ENCODE data around the gene USP25.

The USP25 gene

DNA sequence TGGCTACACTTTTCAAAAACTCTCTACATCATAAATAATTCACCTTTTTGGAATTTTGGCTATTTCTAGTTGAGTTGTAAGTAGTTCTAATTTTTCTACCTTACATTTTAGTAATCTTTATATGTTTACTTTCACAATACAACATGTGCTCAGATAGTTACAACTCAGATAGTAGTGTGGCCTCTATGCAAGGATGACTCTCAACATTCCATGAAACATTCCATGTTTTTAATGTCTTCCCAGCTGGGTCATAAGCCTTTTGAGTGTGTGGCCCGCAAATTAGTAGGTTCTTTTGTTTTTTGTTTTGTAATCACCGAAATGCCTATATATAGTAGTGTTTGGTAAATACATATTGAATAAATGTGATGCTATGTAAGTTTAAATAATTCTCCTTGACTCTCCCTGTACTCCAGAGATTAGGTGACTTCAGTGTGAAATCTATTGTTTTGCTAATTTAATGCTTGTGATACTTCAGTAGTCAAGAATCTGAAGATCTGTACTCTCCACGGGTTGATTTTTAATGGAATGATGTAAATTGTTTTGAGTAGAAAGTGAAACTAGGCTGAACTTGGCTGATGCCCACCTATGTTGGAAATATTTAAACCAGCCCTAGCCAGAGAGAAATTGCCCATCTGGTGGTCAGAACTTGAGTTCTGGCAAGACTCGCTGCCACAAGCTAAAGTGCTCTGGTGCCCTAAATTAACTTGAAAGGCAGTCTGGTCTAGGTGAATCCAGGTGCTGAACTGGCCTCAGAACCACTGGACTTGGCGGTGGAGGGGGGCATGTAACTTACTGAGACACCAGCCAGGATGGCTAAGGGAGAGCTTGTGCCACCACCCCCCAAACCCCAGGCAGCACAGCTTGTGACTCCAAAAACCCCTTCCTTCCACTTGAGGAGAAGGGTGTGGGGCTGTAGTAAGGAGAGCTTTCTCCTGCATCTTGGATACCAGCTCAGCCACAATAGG lies 165.6 kb downstream of the USP25 start:
- no peak for DNase-seq
- Histone ChIP-seq H3K14ac (ENCODE audit: low read length) (no peak overlapping the region), H3K9me3 (ENCODE audit: insufficient read depth, low read depth, low read length) (peaks cover 5% of the 10 kb centered on the region), H3K18ac (ENCODE audit: low read length) (no peak overlapping the region), H2BK5ac (ENCODE audit: low read depth, low read length, poor library complexity) (no peak overlapping the region), H3K36me3 (ENCODE audit: control insufficient read depth in 1 of 2, insufficient read depth in 2 of 2, low read length in 2 of 2) (peaks cover 3 to 7% of the 10 kb centered on the region in 2 experiments), H2BK120ac (ENCODE audit: insufficient read depth, low read length, poor library complexity) (no peak overlapping the region), H3K4me2 (ENCODE audit: low read length) (no peak overlapping the region), H3K27ac (ENCODE audit: low read depth, low read length) (no peak overlapping the region), H4K8ac (ENCODE audit: low read depth, low read length) (no peak overlapping the region), H3K9ac (ENCODE audit: low read length) (no peak overlapping the region), H4K12ac (ENCODE audit: low read depth, low read length) (no peak overlapping the region), H3K4me3 (ENCODE audit: low read depth, low read length) (no peak overlapping the region), H2AK5ac (ENCODE audit: low read length) (no peak overlapping the region), H2BK12ac (ENCODE audit: low read length) (no peak overlapping the region), H3K23ac (ENCODE audit: low read length) (no peak overlapping the region), H3K79me2 (ENCODE audit: control insufficient read depth, insufficient read depth, low read length, poor library complexity) (no peaks in the 10 kb centered on the region), H3K4me1 (ENCODE audit: control insufficient read depth in 1 of 2, insufficient read depth in 2 of 2, low read length in 2 of 2) (no peaks in the 10 kb centered on the region), H3K4ac (ENCODE audit: low read depth, low read length) (no peak overlapping the region), H3K79me1 (ENCODE audit: low read length) (no peaks in the 10 kb centered on the region), H4K91ac (ENCODE audit: low read depth, low read length) (no peak overlapping the region), H3K27me3 (ENCODE audit: insufficient read depth, low read length) (no peaks in the 10 kb centered on the region), H2AFZ (ENCODE audit: insufficient read depth, low read length, poor library complexity) (no peak overlapping the region)
- WGBS (ENCODE audit: extremely low coverage, insufficient coverage, insufficient read length) = no CpG with 5 or more reads among the region's 5 CpGs

GRCh38 chr21:15896501-15896900 lies 166.7 kb downstream of the USP25 start:
- Histone ChIP-seq H3K4me2 (ENCODE audit: low read length) (no peak overlapping the region), H3K4me3 (ENCODE audit: low read depth, low read length) (no peak overlapping the region), H3K27me3 (ENCODE audit: insufficient read depth, low read length) (no peaks in the 10 kb centered on the region), H4K12ac (ENCODE audit: low read depth, low read length) (no peak overlapping the region), H3K4me1 (ENCODE audit: control insufficient read depth in 1 of 2, insufficient read depth in 2 of 2, low read length in 2 of 2) (no peaks in the 10 kb centered on the region), H3K9ac (ENCODE audit: low read length) (no peak overlapping the region), H4K8ac (ENCODE audit: low read depth, low read length) (no peak overlapping the region), H3K79me2 (ENCODE audit: control insufficient read depth, insufficient read depth, low read length, poor library complexity) (no peaks in the 10 kb centered on the region), H2AFZ (ENCODE audit: insufficient read depth, low read length, poor library complexity) (no peak overlapping the region), H3K27ac (ENCODE audit: low read depth, low read length) (no peak overlapping the region), H3K9me3 (ENCODE audit: insufficient read depth, low read depth, low read length) (peaks cover 5% of the 10 kb centered on the region), H3K4ac (ENCODE audit: low read depth, low read length) (no peak overlapping the region), H3K36me3 (ENCODE audit: control insufficient read depth in 1 of 2, insufficient read depth in 2 of 2, low read length in 2 of 2) (peaks cover 3 to 7% of the 10 kb centered on the region in 2 experiments), H3K23ac (ENCODE audit: low read length) (no peak overlapping the region), H3K14ac (ENCODE audit: low read length) (no peak overlapping the region), H3K18ac (ENCODE audit: low read length) (no peak overlapping the region), H2BK12ac (ENCODE audit: low read length) (no peak overlapping the region), H2BK120ac (ENCODE audit: insufficient read depth, low read length, poor library complexity) (no peak overlapping the region), H3K79me1 (ENCODE audit: low read length) (no peaks in the 10 kb centered on the region), H4K91ac (ENCODE audit: low read depth, low read length) (no peak overlapping the region), H2BK5ac (ENCODE audit: low read depth, low read length, poor library complexity) (no peak overlapping the region), H2AK5ac (ENCODE audit: low read length) (no peak overlapping the region)
- no peak for DNase-seq
- WGBS (ENCODE audit: extremely low coverage, insufficient coverage, insufficient read length) = no CpG with 5 or more reads among the region's 4 CpGs

GRCh38 chr21:15904389-15904788 lies 174.6 kb downstream of the USP25 start:
- no peak overlapping the region for H4K8ac ChIP-seq (ENCODE audit: low read depth, low read length)
- no peak overlapping the region for H4K12ac ChIP-seq (ENCODE audit: low read depth, low read length)
- H3K9me3 ChIP-seq (ENCODE audit: insufficient read depth, low read depth, low read length) = peaks cover 2% of the 10 kb centered on the region
- no CpG with 5 or more reads among the region's 8 CpGs for WGBS (ENCODE audit: extremely low coverage, insufficient coverage, insufficient read length)
- H3K9ac ChIP-seq (ENCODE audit: low read length) = no peak overlapping the region
- no peak overlapping the region for H4K91ac ChIP-seq (ENCODE audit: low read depth, low read length)
- H2BK5ac ChIP-seq (ENCODE audit: low read depth, low read length, poor library complexity) = no peak overlapping the region
- H3K4me2 ChIP-seq (ENCODE audit: low read length) = no peak overlapping the region
- no peak overlapping the region for H3K18ac ChIP-seq (ENCODE audit: low read length)
- H3K23ac ChIP-seq (ENCODE audit: low read length) = no peak overlapping the region
- DNase-seq = peak; percentile 23 to 46
- no peak overlapping the region for H3K4ac ChIP-seq (ENCODE audit: low read depth, low read length)
- H2AFZ ChIP-seq (ENCODE audit: insufficient read depth, low read length, poor library complexity) = no peak overlapping the region
- no peak overlapping the region for H2AK5ac ChIP-seq (ENCODE audit: low read length)
- H3K36me3 ChIP-seq (ENCODE audit: control insufficient read depth in 1 of 2, insufficient read depth in 2 of 2, low read length in 2 of 2) = no peaks in the 10 kb centered on the region
- no peaks in the 10 kb centered on the region for H3K4me1 ChIP-seq (ENCODE audit: control insufficient read depth in 1 of 2, insufficient read depth in 2 of 2, low read length in 2 of 2)
- H2BK12ac ChIP-seq (ENCODE audit: low read length) = no peak overlapping the region
- H3K79me2 ChIP-seq (ENCODE audit: control insufficient read depth, insufficient read depth, low read length, poor library complexity) = no peaks in the 10 kb centered on the region
- no peak overlapping the region for H3K4me3 ChIP-seq (ENCODE audit: low read depth, low read length)
- no peak overlapping the region for H3K14ac ChIP-seq (ENCODE audit: low read length)
- H3K27ac ChIP-seq (ENCODE audit: low read depth, low read length) = no peak overlapping the region
- H3K79me1 ChIP-seq (ENCODE audit: low read length) = no peaks in the 10 kb centered on the region
- no peaks in the 10 kb centered on the region for H3K27me3 ChIP-seq (ENCODE audit: insufficient read depth, low read length)
- no peak overlapping the region for H2BK120ac ChIP-seq (ENCODE audit: insufficient read depth, low read length, poor library complexity)

- no CpG with 5 or more reads among the region's 6 CpGs for WGBS (ENCODE audit: extremely low coverage, insufficient coverage, insufficient read length)
Measured at GRCh38 chr21:15908187-15908586, 178.4 kb downstream of the USP25 start.

More at GRCh38 chr21:15908187-15908586, 178.4 kb downstream of the USP25 start:
- H3K79me1 ChIP-seq (ENCODE audit: low read length) = no peaks in the 10 kb centered on the region
- no peaks in the 10 kb centered on the region for H3K36me3 ChIP-seq (ENCODE audit: control insufficient read depth in 1 of 2, insufficient read depth in 2 of 2, low read length in 2 of 2)
- no peaks in the 10 kb centered on the region for H3K4me1 ChIP-seq (ENCODE audit: control insufficient read depth in 1 of 2, insufficient read depth in 2 of 2, low read length in 2 of 2)
- H4K91ac ChIP-seq (ENCODE audit: low read depth, low read length) = no peak overlapping the region
- H3K79me2 ChIP-seq (ENCODE audit: control insufficient read depth, insufficient read depth, low read length, poor library complexity) = no peaks in the 10 kb centered on the region
- no peak overlapping the region for H3K4me2 ChIP-seq (ENCODE audit: low read length)
- H3K14ac ChIP-seq (ENCODE audit: low read length) = no peak overlapping the region
- no peak overlapping the region for H2BK12ac ChIP-seq (ENCODE audit: low read length)
- no peak for DNase-seq
- H3K23ac ChIP-seq (ENCODE audit: low read length) = no peak overlapping the region
- no peak overlapping the region for H3K4ac ChIP-seq (ENCODE audit: low read depth, low read length)
- H2BK5ac ChIP-seq (ENCODE audit: low read depth, low read length, poor library complexity) = no peak overlapping the region
- H4K12ac ChIP-seq (ENCODE audit: low read depth, low read length) = no peak overlapping the region
- H3K27ac ChIP-seq (ENCODE audit: low read depth, low read length) = no peak overlapping the region
- H3K27me3 ChIP-seq (ENCODE audit: insufficient read depth, low read length) = no peaks in the 10 kb centered on the region
- H2AK5ac ChIP-seq (ENCODE audit: low read length) = no peak overlapping the region
- H3K18ac ChIP-seq (ENCODE audit: low read length) = no peak overlapping the region
- H3K4me3 ChIP-seq (ENCODE audit: low read depth, low read length) = no peak overlapping the region
- no peak overlapping the region for H2AFZ ChIP-seq (ENCODE audit: insufficient read depth, low read length, poor library complexity)
- no peak overlapping the region for H2BK120ac ChIP-seq (ENCODE audit: insufficient read depth, low read length, poor library complexity)
- no peak overlapping the region for H4K8ac ChIP-seq (ENCODE audit: low read depth, low read length)
- peaks cover 2% of the 10 kb centered on the region for H3K9me3 ChIP-seq (ENCODE audit: insufficient read depth, low read depth, low read length)
- H3K9ac ChIP-seq (ENCODE audit: low read length) = no peak overlapping the region

Data from trophoblast cell (in vitro differentiated cells and primary cell).